ENCODE data around the gene ZNF438. TPM values are rescaled to one million over a fixed set of nuclear protein-coding genes. Genes with fewer than 3 reads are reported as not detected.

ZNF438 gene
- total and polyA plus RNA-seq, 2 of the 13 experiments (the other 11 are each of a cell fraction or from before 2014, with no cell fraction given), result 0.75 to 0.83 TPM

DNA sequence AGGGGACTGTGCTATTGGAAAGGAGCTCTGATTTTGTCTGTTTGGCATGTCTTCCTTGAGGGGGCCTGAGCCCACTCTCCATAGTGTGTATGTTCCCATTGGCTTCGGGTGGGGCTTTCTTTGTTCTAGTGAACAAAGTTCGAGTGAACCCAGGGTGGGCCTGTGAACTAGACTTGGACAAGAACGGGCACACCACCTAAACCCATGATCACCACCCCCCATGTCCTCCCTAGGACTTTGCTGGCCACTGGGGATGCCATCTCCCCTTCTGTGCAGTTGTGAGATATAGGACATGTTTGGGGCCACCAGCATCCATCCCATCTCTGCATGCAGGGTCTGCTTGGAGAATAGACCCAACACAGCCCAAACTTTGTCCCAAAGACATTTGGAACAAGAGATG is 206.6 kb downstream of the ZNF438 start:
- in situ Hi-C loops (cut with HindIII; ENCODE audit: extremely low pct_ligation_motif_present, low pct_unique_long_range_greater_than_20kb), result no loop called here
- CTCF ChIA-PET (ENCODE audit: low intra/inter-chr PET ratio, low total read pairs), result no interaction called here

More for the DNA sequence above, 206.6 kb downstream of the ZNF438 start:
- DNase-seq (ENCODE audit: low spot score) (no peak), ATAC-seq (no peak), FAIRE-seq (no peak)
- H3K4me1 ChIP-seq (ENCODE audit: insufficient read depth, low read length), result no peaks in the 10 kb centered on the region
- no peak overlapping the region for H3K4me3 ChIP-seq (replicated peaks in 1 of 3; ENCODE audit: insufficient read depth in 1 of 3, low read depth in 2 of 3, low read length in 3 of 3)
- no peaks in the 10 kb centered on the region for H3K9me3 ChIP-seq (ENCODE audit: low read length)
- TF ChIP-seq XRCC5 (optimal IDR thresholded peaks at IDR 0.05; ENCODE audit: low read length), result no peak
- no peak for TF ChIP-seq NFE2 (CRISPR knock-in tag; IDR thresholded peaks at IDR 0.05)
- no peak for TF ChIP-seq FOXK1 (CRISPR knock-in tag; IDR thresholded peaks at IDR 0.05; ENCODE audit: borderline replicate concordance, low read depth)
- TF ChIP-seq, protein P1, sequence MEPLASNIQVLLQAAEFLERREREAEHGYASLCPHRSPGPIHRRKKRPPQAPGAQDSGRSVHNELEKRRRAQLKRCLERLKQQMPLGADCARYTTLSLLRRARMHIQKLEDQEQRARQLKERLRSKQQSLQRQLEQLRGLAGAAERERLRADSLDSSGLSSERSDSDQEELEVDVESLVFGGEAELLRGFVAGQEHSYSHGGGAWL (CRISPR knock-in tag; IDR thresholded peaks at IDR 0.05), result no peak
- no peak for TF ChIP-seq CBX1 (IDR thresholded peaks at IDR 0.05; ENCODE audit: low read depth)
- TF ChIP-seq TCF12 (IDR thresholded peaks at IDR 0.05), result no peak
- TF ChIP-seq TCF12 (CRISPR knock-in tag; IDR thresholded peaks at IDR 0.05), result no peak
- TF ChIP-seq SP4 (CRISPR knock-in tag; IDR thresholded peaks at IDR 0.05), result no peak
- no peak for TF ChIP-seq TP53 (CRISPR knock-in tag; conservative IDR thresholded peaks at IDR 0.05)
- TF ChIP-seq, protein P2, sequence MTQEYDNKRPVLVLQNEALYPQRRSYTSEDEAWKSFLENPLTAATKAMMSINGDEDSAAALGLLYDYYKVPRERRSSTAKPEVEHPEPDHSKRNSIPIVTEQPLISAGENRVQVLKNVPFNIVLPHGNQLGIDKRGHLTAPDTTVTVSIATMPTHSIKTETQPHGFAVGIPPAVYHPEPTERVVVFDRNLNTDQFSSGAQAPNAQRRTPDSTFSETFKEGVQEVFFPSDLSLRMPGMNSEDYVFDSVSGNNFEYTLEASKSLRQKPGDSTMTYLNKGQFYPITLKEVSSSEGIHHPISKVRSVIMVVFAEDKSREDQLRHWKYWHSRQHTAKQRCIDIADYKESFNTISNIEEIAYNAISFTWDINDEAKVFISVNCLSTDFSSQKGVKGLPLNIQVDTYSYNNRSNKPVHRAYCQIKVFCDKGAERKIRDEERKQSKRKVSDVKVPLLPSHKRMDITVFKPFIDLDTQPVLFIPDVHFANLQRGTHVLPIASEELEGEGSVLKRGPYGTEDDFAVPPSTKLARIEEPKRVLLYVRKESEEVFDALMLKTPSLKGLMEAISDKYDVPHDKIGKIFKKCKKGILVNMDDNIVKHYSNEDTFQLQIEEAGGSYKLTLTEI (CRISPR knock-in tag; conservative IDR thresholded peaks at IDR 0.05), result no peak
- no peak for TF ChIP-seq GLI4 (CRISPR knock-in tag; IDR thresholded peaks at IDR 0.05; ENCODE audit: borderline replicate concordance)
- no peak for TF ChIP-seq RFX3 (CRISPR knock-in tag; IDR thresholded peaks at IDR 0.05)
- no peak for TF ChIP-seq FOSL1 (CRISPR knock-in tag; IDR thresholded peaks at IDR 0.05; ENCODE audit: borderline replicate concordance)
- TF ChIP-seq FOXO1 (CRISPR knock-in tag; IDR thresholded peaks at IDR 0.05), result no peak
- 0% methylated on average over 2 of the region's 3 CpGs for WGBS (ENCODE audit: low lambda C conversion rate)
- H3K36me3 ChIP-seq (replicated peaks in 1 of 2; ENCODE audit: control insufficient read depth in 1 of 2, insufficient read depth in 2 of 2, low read length in 2 of 2), result no peaks in the 10 kb centered on the region
- POLR2A ChIA-PET, result no interaction called here
- no TSS peak for BruUV-seq (replicated peaks)
- no peak overlapping the region for H3K9ac ChIP-seq (ENCODE audit: insufficient read depth, low read depth, low read length)
- intact Hi-C loops (cut with micrococcal nuclease; ENCODE audit: unreplicated experiment), result no loop called here
- no peak overlapping the region for H2AFZ ChIP-seq (ENCODE audit: low read length)
- H3K27ac ChIP-seq (ENCODE audit: extremely low read length, insufficient read depth, low read length), result no peak overlapping the region
- no peaks in the 10 kb centered on the region for H3K79me2 ChIP-seq (ENCODE audit: insufficient read depth, low read length)
- H3K27me3 ChIP-seq (ENCODE audit: control insufficient read depth in 1 of 2, insufficient read depth in 2 of 2, low read length in 2 of 2), result peaks cover 1 to 7% of the 10 kb centered on the region in 2 experiments; a peak in 2 of 5 replicates
- H4K20me1 ChIP-seq (ENCODE audit: insufficient read depth, low read length), result no peaks in the 10 kb centered on the region
- no peak overlapping the region for H3K4me2 ChIP-seq (ENCODE audit: low read depth, low read length)

Data from HepG2 (cell line).